Astrocyte of the cerebellum (primary cell): ENCODE data around the gene DEF6.

Experiments used
- DNase-seq: peaks from one replicate; pipeline ENCODE4 v3.0.0-alpha.2; 2011; ENCODE audit warnings: low read depth
- H3K4me3 ChIP-seq: 2 replicates; pipeline ENCODE4 v1.5.1; 2011; ENCODE audit warnings: mild to moderate bottlenecking, low read depth, low read length, moderate library complexity
- in situ Hi-C: cut with HindIII; loops from 2 replicates; pipeline ENCODE4 v1.10.0; 2017; ENCODE audit warnings: low sequenced_read_pairs
- TF ChIP-seq, protein P1 (sequence below): IDR thresholded peaks from 2 replicates; pipeline ENCODE4 v1.5.1; 2012; ENCODE audit warnings: low read length, low read depth, moderate library complexity, mild to moderate bottlenecking; ENCODE audit errors: missing control alignments

The DEF6 gene

GRCh38 chr6:35265523-35265922 lies 32.1 kb upstream of the DEF6 start:
- H3K4me3 ChIP-seq: no peak overlapping the region
- TF ChIP-seq, protein P1, sequence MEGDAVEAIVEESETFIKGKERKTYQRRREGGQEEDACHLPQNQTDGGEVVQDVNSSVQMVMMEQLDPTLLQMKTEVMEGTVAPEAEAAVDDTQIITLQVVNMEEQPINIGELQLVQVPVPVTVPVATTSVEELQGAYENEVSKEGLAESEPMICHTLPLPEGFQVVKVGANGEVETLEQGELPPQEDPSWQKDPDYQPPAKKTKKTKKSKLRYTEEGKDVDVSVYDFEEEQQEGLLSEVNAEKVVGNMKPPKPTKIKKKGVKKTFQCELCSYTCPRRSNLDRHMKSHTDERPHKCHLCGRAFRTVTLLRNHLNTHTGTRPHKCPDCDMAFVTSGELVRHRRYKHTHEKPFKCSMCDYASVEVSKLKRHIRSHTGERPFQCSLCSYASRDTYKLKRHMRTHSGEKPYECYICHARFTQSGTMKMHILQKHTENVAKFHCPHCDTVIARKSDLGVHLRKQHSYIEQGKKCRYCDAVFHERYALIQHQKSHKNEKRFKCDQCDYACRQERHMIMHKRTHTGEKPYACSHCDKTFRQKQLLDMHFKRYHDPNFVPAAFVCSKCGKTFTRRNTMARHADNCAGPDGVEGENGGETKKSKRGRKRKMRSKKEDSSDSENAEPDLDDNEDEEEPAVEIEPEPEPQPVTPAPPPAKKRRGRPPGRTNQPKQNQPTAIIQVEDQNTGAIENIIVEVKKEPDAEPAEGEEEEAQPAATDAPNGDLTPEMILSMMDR: no peak
- DNase-seq: no peak
- in situ Hi-C loops: no loop called here

DNA sequence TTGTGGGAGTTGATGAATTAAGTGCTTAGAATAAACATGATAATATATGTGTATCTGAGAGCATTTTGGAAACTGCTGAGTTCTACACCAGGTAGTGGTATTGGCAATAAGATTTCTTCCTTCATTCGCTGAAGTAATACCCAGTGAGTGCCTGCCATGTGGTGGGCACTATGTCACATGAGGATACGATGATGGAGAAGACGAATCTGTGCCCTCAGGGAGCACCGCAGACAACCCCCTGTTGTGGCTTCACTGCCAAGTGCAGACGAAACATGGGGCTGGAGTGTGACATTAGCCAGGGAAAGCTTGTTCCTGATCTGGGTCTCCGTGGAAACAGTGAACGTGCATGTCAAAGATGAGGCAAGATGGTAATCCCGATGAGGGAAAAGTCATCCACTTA lies 30.2 kb upstream of the DEF6 start:
- no peak for DNase-seq
- no peak overlapping the region for H3K4me3 ChIP-seq
- in situ Hi-C loops: no loop called here
- TF ChIP-seq, protein P1: no peak

DNA sequence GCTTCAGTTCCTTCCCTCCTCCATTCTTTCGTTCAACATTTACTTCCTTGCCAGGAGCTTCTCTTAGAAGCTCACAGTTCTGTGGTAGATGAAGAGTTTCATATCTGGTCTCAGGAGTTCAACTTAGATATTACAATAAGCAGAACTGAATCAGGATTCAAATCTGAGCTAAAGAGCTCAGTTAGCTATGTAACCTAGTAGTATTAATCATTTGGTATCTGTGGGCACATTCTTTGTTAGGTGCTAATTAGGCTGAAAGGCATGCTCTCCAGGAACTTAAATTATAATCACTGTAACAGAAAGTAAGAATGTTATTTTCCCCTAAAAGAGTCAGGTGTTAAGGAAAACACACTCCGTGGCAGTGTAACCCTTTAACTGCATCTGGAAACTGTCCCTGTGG lies 29.7 kb upstream of the DEF6 start:
- TF ChIP-seq, protein P1: no peak
- no peak overlapping the region for H3K4me3 ChIP-seq
- no peak for DNase-seq
- in situ Hi-C loops: no loop called here

- no peak for DNase-seq
- in situ Hi-C loops: no loop called here
- TF ChIP-seq, protein P1: no peak
- no peak overlapping the region for H3K4me3 ChIP-seq
Measured at GRCh38 chr6:35272005-35272404, 25.6 kb upstream of the DEF6 start.

DNA sequence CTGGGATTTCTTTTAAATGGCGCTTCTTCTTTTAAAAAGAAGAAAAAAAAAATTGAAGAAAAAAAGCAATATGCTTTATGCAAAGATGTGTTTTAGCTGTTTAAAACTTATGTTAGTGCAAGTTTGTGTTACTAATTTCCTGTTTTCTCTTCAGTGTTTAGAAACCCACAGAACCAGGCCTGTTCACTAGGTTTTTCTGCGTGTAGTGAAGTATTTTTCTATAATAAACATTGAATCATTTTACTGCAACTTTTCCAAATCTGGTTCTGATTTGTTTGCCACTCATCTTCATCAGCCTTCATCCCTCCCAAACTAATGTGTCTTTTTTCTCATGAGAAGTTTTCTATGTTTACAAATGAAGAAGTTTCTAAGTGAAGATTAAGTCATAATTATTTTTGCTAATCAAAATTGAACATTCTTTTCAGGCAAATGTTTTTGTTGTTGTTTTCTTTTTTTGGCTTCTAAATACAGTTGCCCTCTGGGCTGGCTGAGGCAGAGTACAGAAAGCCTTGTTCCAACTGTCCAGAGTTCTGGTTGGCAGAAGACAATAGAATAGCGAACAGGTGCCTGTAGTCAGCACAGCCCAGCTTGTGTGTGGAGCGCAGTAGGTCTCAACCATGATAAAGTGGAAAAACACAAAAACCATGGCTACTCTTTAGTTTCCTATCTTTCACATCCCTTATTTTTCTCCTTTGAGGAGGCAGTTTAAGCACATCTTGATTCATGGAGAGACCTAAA lies 23.6 kb upstream of the DEF6 start:
- TF ChIP-seq, protein P1: no peak
- no peak overlapping the region for H3K4me3 ChIP-seq
- DNase-seq: no peak
- in situ Hi-C loops: no loop called here

DNA sequence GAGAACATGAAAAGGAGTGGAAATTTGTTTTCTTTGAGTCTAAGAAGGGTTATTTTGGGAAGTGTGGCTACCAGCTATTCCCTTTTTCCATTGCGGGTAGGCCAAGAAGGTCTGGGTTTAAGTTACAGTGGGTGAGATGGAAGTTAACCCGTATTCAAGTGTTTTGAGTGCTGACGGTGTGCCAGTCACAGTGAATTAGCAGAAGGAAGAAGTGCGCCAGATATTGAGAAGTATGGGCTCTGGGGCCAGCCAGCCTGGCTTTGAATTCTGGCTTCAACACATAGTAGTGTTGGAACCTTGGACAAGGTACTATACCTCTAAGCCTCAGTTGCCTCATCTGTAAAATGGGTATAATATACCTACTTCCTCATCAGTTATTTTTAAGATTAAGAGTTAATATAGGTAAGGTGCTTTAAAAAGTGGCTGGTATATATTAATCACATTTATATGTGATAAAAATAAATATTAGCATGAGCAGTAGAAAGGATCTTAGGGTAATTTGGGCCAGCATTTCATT lies 21.8 kb upstream of the DEF6 start:
- in situ Hi-C loops: no loop called here
- no peak overlapping the region for H3K4me3 ChIP-seq
- TF ChIP-seq, protein P1: no peak
- no peak for DNase-seq
